H1 (cell line): ENCODE measurements around the gene UBR1. TPM values are rescaled to one million over a fixed set of nuclear protein-coding genes. Genes with fewer than 3 reads are reported as not detected.

ENCODE experiments used
- CTCF ChIA-PET: fragments of 300-600 bp; sonication (Branson Sonifier 250); formaldehyde crosslinking; loops from one replicate; lab custom pipeline; 2021; ENCODE audit not compliant: partially characterized antibody; lab: Charles Lee
- POLR2A ChIA-PET: fragments of 300-600 bp; sonication (Branson Sonifier 250); formaldehyde crosslinking; loops from one replicate; lab custom pipeline; 2021; ENCODE audit warnings: inconsistent platforms; ENCODE audit not compliant: partially characterized antibody; lab: Charles Lee
- DNase-seq, 2 experiments: peaks; one replicate each; pipeline versions ENCODE4 v3.0.0 to v3.0.0-alpha.2; 2010 to 2022; ENCODE audit warnings: low spot score in 2 of 2, low read depth in 1 of 2, mixed read lengths in 1 of 2
- FAIRE-seq: peaks from 2 replicates; lab custom pipeline; 2011; peaks lifted over from hg19 to GRCh38; lab: Jason Lieb, UNC
- H2AFZ ChIP-seq: 2 replicates; pipeline ENCODE4 v1.8.1; 2012; ENCODE audit warnings: low read length, inconsistent platforms
- H2AK5ac ChIP-seq: 2 replicates; pipeline ENCODE4 v1.6.1; 2013; ENCODE audit warnings: low read depth, low read length
- H2BK120ac ChIP-seq: replicated peaks from 2 replicates; pipeline ENCODE3; 2013; ENCODE audit warnings: low read depth, low read length, inconsistent platforms
- H2BK12ac ChIP-seq: 2 replicates; pipeline ENCODE4 v1.6.1; 2013; ENCODE audit warnings: low read depth, low read length
- H2BK15ac ChIP-seq: 2 replicates; pipeline ENCODE4 v1.6.1; 2013; ENCODE audit warnings: low read length
- H2BK20ac ChIP-seq: 2 replicates; pipeline ENCODE4 v1.6.1; 2013; ENCODE audit warnings: low read length
- H2BK5ac ChIP-seq: 2 replicates; pipeline ENCODE4 v1.6.1; 2013; ENCODE audit warnings: low read depth, low read length
- H3K14ac ChIP-seq: 2 replicates; pipeline ENCODE4 v1.6.1; 2013; ENCODE audit warnings: inconsistent platforms; ENCODE audit not compliant: insufficient read length
- H3K18ac ChIP-seq: 2 replicates; pipeline ENCODE4 v1.6.1; 2013; ENCODE audit warnings: low read length; ENCODE audit errors: extremely low read depth
- H3K23ac ChIP-seq: 2 replicates; pipeline ENCODE4 v1.6.1; 2013; ENCODE audit warnings: inconsistent platforms; ENCODE audit not compliant: insufficient read length
- H3K23me2 ChIP-seq: 2 replicates; pipeline ENCODE4 v1.6.1; 2013; ENCODE audit warnings: low read depth, low read length
- H3K27ac ChIP-seq: 2 replicates; pipeline ENCODE4 v1.6.1; 2011; ENCODE audit warnings: low read depth, low read length, inconsistent platforms
- H3K27me3 ChIP-seq, 4 experiments: replicated peaks in 1 of 4; 1 replicate in 1 of 4; 2 replicates in 3 of 4; pipeline versions ENCODE4 v1.6.1 to v1.8.1; 2011 to 2013; ENCODE audit warnings: low read length in 3 of 4, mild to moderate bottlenecking in 3 of 4, inconsistent platforms in 2 of 4, mixed read lengths in 2 of 4, moderate library complexity in 1 of 4; ENCODE audit not compliant: control insufficient read depth in 3 of 4, insufficient read depth in 3 of 4; ENCODE audit errors: extremely low read depth in 1 of 4
- H3K36me3 ChIP-seq, 4 experiments: 2 replicates each; pipeline versions ENCODE4 v1.6.1 to v1.8.1; 2011 to 2013; ENCODE audit warnings: mild to moderate bottlenecking in 4 of 4, low read length in 3 of 4, moderate library complexity in 2 of 4, control low read depth in 1 of 4, inconsistent platforms in 1 of 4; ENCODE audit not compliant: insufficient read depth in 4 of 4, control insufficient read depth in 2 of 4
- H3K4ac ChIP-seq: replicated peaks from 2 replicates; pipeline ENCODE3; 2013; ENCODE audit warnings: low read length, low read depth, mixed read lengths, inconsistent platforms; ENCODE audit not compliant: insufficient read length
- H3K4me1 ChIP-seq, 4 experiments: replicated peaks in 1 of 4; 1 replicate in 1 of 4; 2 replicates in 3 of 4; pipeline versions ENCODE4 v1.6.1 to v1.8.1; 2011 to 2013; ENCODE audit warnings: low read length in 3 of 4, inconsistent platforms in 2 of 4, mixed read lengths in 1 of 4; ENCODE audit not compliant: insufficient read depth in 4 of 4, control insufficient read depth in 3 of 4
- H3K4me2 ChIP-seq, 2 experiments: 2 replicates each; pipeline versions ENCODE4 v1.6.1 to v1.8.1; 2011 to 2013; ENCODE audit warnings: low read depth in 2 of 2, low read length in 2 of 2, control low read depth in 1 of 2, inconsistent platforms in 1 of 2, mild to moderate bottlenecking in 1 of 2; ENCODE audit not compliant: insufficient read depth in 1 of 2
- H3K4me3 ChIP-seq, 4 experiments: fragments of 200-600, 300-600 bp in 1 of 4; sonication (generic), shearing (Covaris generic), sonication (Bioruptor Twin) in 1 of 4; 2 replicates each; pipeline versions ENCODE4 v1.5.1 to v1.8.1; 2011 to 2016; ENCODE audit warnings: low read length in 4 of 4, low read depth in 3 of 4, control low read depth in 2 of 4, inconsistent platforms in 2 of 4, mild to moderate bottlenecking in 2 of 4, mixed read lengths in 1 of 4, moderate library complexity in 1 of 4; ENCODE audit not compliant: insufficient read depth in 2 of 4; ENCODE audit errors: extremely low read depth in 1 of 4
- H3K56ac ChIP-seq: replicated peaks from 2 replicates; pipeline ENCODE3; 2013; ENCODE audit warnings: low read depth, mild to moderate bottlenecking, mixed read lengths, low read length, inconsistent platforms; ENCODE audit not compliant: insufficient read length
- H3K79me1 ChIP-seq: 2 replicates; pipeline ENCODE4 v1.6.1; 2013; ENCODE audit warnings: low read depth, low read length, control low read depth
- H3K79me2 ChIP-seq, 2 experiments: 2 replicates each; pipeline versions ENCODE4 v1.6.1 to v1.8.1; 2012 to 2013; ENCODE audit warnings: low read length in 2 of 2, mild to moderate bottlenecking in 2 of 2, inconsistent platforms in 1 of 2; ENCODE audit not compliant: insufficient read depth in 2 of 2, control insufficient read depth in 1 of 2
- H3K9ac ChIP-seq, 4 experiments: replicated peaks in 1 of 4; 1 replicate in 1 of 4; 2 replicates in 3 of 4; pipeline versions ENCODE4 v1.6.1 to v1.8.1; 2011 to 2013; ENCODE audit warnings: low read depth in 3 of 4, low read length in 3 of 4, control low read depth in 2 of 4, mild to moderate bottlenecking in 2 of 4, moderate library complexity in 2 of 4, inconsistent platforms in 1 of 4; ENCODE audit errors: extremely low read depth in 1 of 4
- H3K9me3 ChIP-seq, 2 experiments: 2 replicates each; pipeline versions ENCODE4 v1.6.1 to v1.8.1; 2012 to 2013; ENCODE audit warnings: mild to moderate bottlenecking in 2 of 2, moderate library complexity in 2 of 2, control low read depth in 1 of 2, inconsistent platforms in 1 of 2, low read depth in 1 of 2, low read length in 1 of 2, mixed read lengths in 1 of 2; ENCODE audit not compliant: insufficient read depth in 2 of 2
- H4K20me1 ChIP-seq, 2 experiments: replicated peaks in 1 of 2; 2 replicates each; pipeline versions ENCODE3 to v1.8.1; 2011 to 2013; ENCODE audit warnings: inconsistent platforms in 2 of 2, low read length in 2 of 2, mild to moderate bottlenecking in 1 of 2; ENCODE audit not compliant: insufficient read depth in 2 of 2, control insufficient read depth in 1 of 2
- H4K5ac ChIP-seq: 2 replicates; pipeline ENCODE4 v1.6.1; 2013; ENCODE audit warnings: low read length, low read depth, mixed read lengths, inconsistent platforms; ENCODE audit not compliant: insufficient read length
- H4K8ac ChIP-seq: 2 replicates; pipeline ENCODE4 v1.8.0; 2013; ENCODE audit warnings: mild to moderate bottlenecking, moderate library complexity, low read length, inconsistent platforms; ENCODE audit not compliant: insufficient read depth; ENCODE audit errors: extremely low read depth
- H4K91ac ChIP-seq: replicated peaks from 2 replicates; pipeline ENCODE3; 2013; ENCODE audit warnings: low read length, mixed read lengths, inconsistent platforms; ENCODE audit not compliant: insufficient read length
- ATF2 ChIP-seq: IDR thresholded peaks from 2 replicates; pipeline ENCODE4 v1.6.1; 2012; ENCODE audit warnings: low read length, inconsistent platforms
- CEBPB ChIP-seq: IDR thresholded peaks from 2 replicates; pipeline ENCODE4 v1.6.1; 2012; ENCODE audit warnings: low read depth, low read length
- CREB1 ChIP-seq: IDR thresholded peaks from 2 replicates; pipeline ENCODE4 v1.6.1; 2012; ENCODE audit warnings: inconsistent platforms
- E2F6 ChIP-seq: IDR thresholded peaks from 2 replicates; pipeline ENCODE4 v1.6.1; 2012; ENCODE audit warnings: inconsistent platforms
- EP300 ChIP-seq, 2 experiments: IDR thresholded peaks; 1 replicate in 1 of 2; 2 replicates in 1 of 2; pipeline ENCODE4 v1.6.1; 2011 to 2012; ENCODE audit warnings: low read depth in 2 of 2, low read length in 2 of 2, mild to moderate bottlenecking in 2 of 2, borderline replicate concordance in 1 of 2, inconsistent platforms in 1 of 2, moderate library complexity in 1 of 2
- KDM5A ChIP-seq: fragments of 200-600 bp; IDR thresholded peaks from 2 replicates; pipeline ENCODE4 v1.7.1; 2012; ENCODE audit warnings: mild to moderate bottlenecking, low read length, inconsistent platforms, mixed read lengths
- MAFK ChIP-seq: IDR thresholded peaks from 2 replicates; pipeline ENCODE4 v1.6.1; 2012; ENCODE audit warnings: low read depth, mild to moderate bottlenecking, improper control_type of control experiment, low read length
- MAX ChIP-seq: IDR thresholded peaks from 2 replicates; pipeline ENCODE4 v1.6.1; 2012; ENCODE audit warnings: inconsistent platforms
- POLR2A ChIP-seq, 2 experiments: IDR thresholded peaks; 1 replicate in 1 of 2; 2 replicates in 1 of 2; pipeline ENCODE4 v1.6.1; 2011; ENCODE audit warnings: low read depth in 2 of 2, low read length in 2 of 2, mild to moderate bottlenecking in 2 of 2; ENCODE audit errors: control extremely low read depth in 1 of 2
- RAD21 ChIP-seq, 2 experiments: IDR thresholded peaks in 1 of 2; conservative IDR thresholded peaks in 1 of 2; 2 replicates each; pipeline ENCODE4 v1.6.1; 2011; ENCODE audit warnings: low read depth in 2 of 2, low read length in 2 of 2, improper control_type of control experiment in 1 of 2, inconsistent platforms in 1 of 2, mild to moderate bottlenecking in 1 of 2, moderate library complexity in 1 of 2
- SP2 ChIP-seq: IDR thresholded peaks from 2 replicates; pipeline ENCODE4 v1.6.1; 2012; ENCODE audit warnings: mild to moderate bottlenecking, low read length, inconsistent platforms
- YY1 ChIP-seq: IDR thresholded peaks from 2 replicates; pipeline ENCODE4 v1.6.1; 2011; ENCODE audit warnings: low read depth, mild to moderate bottlenecking, low read length
- WGBS, 2 experiments: shearing (Covaris generic) in 1 of 2; methylation state at CpG; one replicate each; pipeline versions ENCODE4 v1.1.6 to v1.1.7; 2013 to 2015; ENCODE audit warnings: low lambda C conversion rate in 2 of 2, mixed read lengths in 2 of 2, inconsistent platforms in 1 of 2, low coverage in 1 of 2, missing lambda C conversion rate in 1 of 2; ENCODE audit not compliant: insufficient replicate concordance in 2 of 2, insufficient coverage in 1 of 2, insufficient read length in 1 of 2; ENCODE audit errors: extremely low coverage in 1 of 2, missing lambda C conversion rate in 1 of 2; 5-methylcytosine and 5-hydroxymethylcytosine counted together
- polyA plus RNA-seq, 7 experiments: library from polyadenylated mRNA; depleted of rRNA in 3 of 7; stranded (reverse) in 5 of 7; unstranded in 2 of 7; fragments of >200 nt in 5 of 7; fragments of 200-250 nt in 2 of 7; gene quantifications; 1 replicate in 5 of 7; 2 replicates in 1 of 7; 4 replicates in 1 of 7; pipeline versions ENCODE4 v1.2.1 to v1.2.3, GENCODE V29; 2011 to 2013; ENCODE audit warnings: missing spikeins in 2 of 7, mixed read lengths in 2 of 7
- total RNA-seq: library from RNA; stranded (reverse); fragmentation: NEBNext Ultra II Directional; extraction: Animal tissue kit (Norgen Biotek cat#: 25700); gene quantifications from 2 replicates; pipeline ENCODE4 v1.2.1, GENCODE V29; 2021

UBR1 gene
- total and polyA plus RNA-seq, 2 of the 8 experiments (the other 6 are each of a cell fraction or from before 2014, with no cell fraction given), result 3.7 to 18.7 TPM

- Histone ChIP-seq H3K79me2 (peaks cover 0 to 50% of the 10 kb centered on the region in 2 experiments; a peak in 2 of 4 replicates), H3K23ac (no peak overlapping the region), H3K4me2 (peak overlapping the region; percentile 90 to 95), H2BK20ac (no peak overlapping the region), H2AK5ac (no peak overlapping the region), H3K79me1 (no peaks in the 10 kb centered on the region), H3K36me3 (no peaks in the 10 kb centered on the region), H3K27me3 (peaks cover 0 to 5% (median 2%) of the 10 kb centered on the region in 4 experiments; a peak in 2 of 7 replicates), H2BK5ac (no peak overlapping the region), H2BK15ac (no peak overlapping the region), H4K91ac (no peak overlapping the region), H3K56ac (no peak overlapping the region), H2BK12ac (no peak overlapping the region), H3K4ac (no peak overlapping the region), H4K20me1 (peaks cover 0 to 5% of the 10 kb centered on the region in 2 experiments), H3K18ac (no peak overlapping the region), H3K4me3 (peak overlapping the region; percentile 90 to 96 (median 94); a peak in 6 of 8 replicates), H3K14ac (no peak overlapping the region), H4K8ac (no peak overlapping the region), H2BK120ac (no peak overlapping the region), H3K9ac (no peak overlapping the region; a peak in 1 of 7 replicates), H2AFZ (no peak overlapping the region), H3K23me2 (peaks cover 12% of the 10 kb centered on the region; the same call in 1 of the 2 replicates), H4K5ac (no peak overlapping the region), H3K27ac (no peak overlapping the region), H3K4me1 (peaks cover 0 to 6% (median 0%) of the 10 kb centered on the region in 4 experiments; a peak in 2 of 7 replicates), H3K9me3 (no peaks in the 10 kb centered on the region)
- 65% methylated on average over 2 of the region's 2 CpGs; no CpG with 5 or more reads in 1 of the 2 experiments for WGBS, 2 experiments
- FAIRE-seq (no peak), DNase-seq (no peak)
- ChIA-PET POLR2A (no interaction called here), CTCF (no interaction called here)
- TF ChIP-seq MAFK, result no peak
- no peak for TF ChIP-seq POLR2A (IDR thresholded peaks at IDR 0.05; ENCODE audit: control extremely low read depth in 1 of 2, low read depth in 2 of 2, low read length in 2 of 2)
- no peak for TF ChIP-seq E2F6
- TF ChIP-seq MAX, result no peak
- TF ChIP-seq SP2, result no peak
- no peak for TF ChIP-seq EP300 (IDR thresholded peaks at IDR 0.05; ENCODE audit: borderline replicate concordance in 1 of 2, low read depth in 2 of 2, low read length in 2 of 2)
- no peak for TF ChIP-seq ATF2
- no peak for TF ChIP-seq CEBPB
- no peak for TF ChIP-seq KDM5A
- no peak for TF ChIP-seq YY1
- no peak for TF ChIP-seq RAD21 (IDR thresholded peaks at IDR 0.05 in 1 of 2, conservative IDR thresholded peaks at IDR 0.05 in 1 of 2; ENCODE audit: low read depth in 2 of 2, low read length in 2 of 2)
- no peak for TF ChIP-seq CREB1
These were observed 186.5 kb downstream of the UBR1 start for GRCh38 chr15:42919308-42919707.
